GM12878 (cell line): ENCODE data around the gene IBA57. TPM values are rescaled to one million over a fixed set of nuclear protein-coding genes. Genes with fewer than 3 reads are reported as not detected.

Experiments used
- ATAC-seq: fragments of 200-7000 bp; cut with Tn5 transposase; 3 replicates; pipeline ENCODE4 v1.9.1; 2020; ENCODE audit warnings: mild to moderate bottlenecking, moderate library complexity
- BruUV-seq: library from RNA; stranded (reverse); fragments of 400-500 nt; replicated peaks from 2 replicates; lab custom pipeline; 2021; lab: Mats Ljungman, UMichigan
- CTCF ChIA-PET: fragments of 300-600 bp; sonication (Branson Sonifier 250); formaldehyde crosslinking; extraction: SDS; loops from one replicate; lab custom pipeline; 2021; ENCODE audit warnings: inconsistent platforms; lab: Yijun Ruan, JAX
- POLR2A ChIA-PET: fragments of 350-600 bp; formaldehyde crosslinking; extraction: SDS; loops from one replicate; lab custom pipeline; 2021; ENCODE audit warnings: inconsistent platforms; lab: Charles Lee
- RAD21 ChIA-PET: fragments of 300-600 bp; sonication (Branson Sonifier 250); formaldehyde crosslinking; loops from one replicate; lab custom pipeline; 2023; ENCODE audit warnings: antibody characterized with exemption; ENCODE audit not compliant: unreplicated experiment; lab: Charles Lee
- SMC1A ChIA-PET: fragments of 300-600 bp; sonication (Branson Sonifier 250); formaldehyde crosslinking; loops from one replicate; lab custom pipeline; 2023; ENCODE audit not compliant: unreplicated experiment, uncharacterized antibody; lab: Charles Lee
- DNase-seq: peaks from one replicate; pipeline ENCODE4 v3.0.0-alpha.2; 2011; ENCODE audit warnings: low read depth, low spot score
- FAIRE-seq: peaks from 3 replicates; lab custom pipeline; 2011; peaks lifted over from hg19 to GRCh38; lab: Jason Lieb, UNC
- H2AFZ ChIP-seq: 2 replicates; pipeline ENCODE4 v1.6.0; 2011; ENCODE audit warnings: low read depth, low read length, control low read depth; ENCODE audit not compliant: control insufficient read depth
- H3K27ac ChIP-seq: 2 replicates; pipeline ENCODE4 v1.5.1; 2011; ENCODE audit warnings: control low read depth; ENCODE audit not compliant: control insufficient read depth, insufficient read depth
- H3K27me3 ChIP-seq, 2 experiments: replicated peaks in 1 of 2; 2 replicates each; pipeline versions ENCODE4 v1.6.0 to v1.6.1; 2011; ENCODE audit warnings: low read length in 1 of 2; ENCODE audit not compliant: control insufficient read depth in 2 of 2, insufficient read depth in 2 of 2
- H3K36me3 ChIP-seq, 2 experiments: 2 replicates each; pipeline ENCODE4 v1.5.1; 2011; ENCODE audit warnings: low read length in 1 of 2; ENCODE audit not compliant: control insufficient read depth in 2 of 2, insufficient read depth in 2 of 2
- H3K4me1 ChIP-seq: 2 replicates; pipeline ENCODE4 v1.6.1; 2011; ENCODE audit warnings: mild to moderate bottlenecking, low read length, moderate library complexity, mixed read lengths; ENCODE audit not compliant: control insufficient read depth, insufficient read depth
- H3K4me2 ChIP-seq: 2 replicates; pipeline ENCODE4 v1.6.0; 2011; ENCODE audit warnings: control low read depth; ENCODE audit not compliant: control insufficient read depth, insufficient read depth
- H3K4me3 ChIP-seq: fragments of 200-600 bp; sonication (generic); 2 replicates; pipeline ENCODE4 v1.5.1; 2016
- H3K79me2 ChIP-seq: 2 replicates; pipeline ENCODE4 v1.6.0; 2011; ENCODE audit warnings: low read length; ENCODE audit not compliant: control insufficient read depth, insufficient read depth
- H3K9ac ChIP-seq: 2 replicates; pipeline ENCODE4 v1.8.0; 2011; ENCODE audit warnings: low read length, control low read depth, mixed read lengths; ENCODE audit not compliant: control insufficient read depth, insufficient read depth
- H3K9me3 ChIP-seq: replicated peaks from 3 replicates; pipeline ENCODE4 v1.5.1; 2011; ENCODE audit warnings: mild to moderate bottlenecking, low read length; ENCODE audit not compliant: control insufficient read depth, insufficient read depth
- H4K20me1 ChIP-seq: 2 replicates; pipeline ENCODE4 v1.6.0; 2011; ENCODE audit not compliant: control insufficient read depth, insufficient read depth
- BMI1 ChIP-seq: fragments of 450-650 bp; IDR thresholded peaks from 2 replicates; pipeline ENCODE4 v1.6.1; 2016; ENCODE audit warnings: mild to moderate bottlenecking, moderate library complexity, borderline replicate concordance
- DPF2 ChIP-seq: fragments of 450-650 bp; IDR thresholded peaks from 2 replicates; pipeline ENCODE4 v1.6.1; 2017; ENCODE audit warnings: mild to moderate bottlenecking
- JUNB ChIP-seq: IDR thresholded peaks from 2 replicates; pipeline ENCODE4 v1.6.1; 2016; ENCODE audit warnings: antibody characterized with exemption, mild to moderate bottlenecking
- JUND ChIP-seq: IDR thresholded peaks from 2 replicates; pipeline ENCODE4 v1.6.1; 2012; ENCODE audit warnings: low read depth, mild to moderate bottlenecking, low read length, improper control_type of control experiment, moderate library complexity
- PBX3 ChIP-seq: IDR thresholded peaks from 2 replicates; pipeline ENCODE4 v1.6.1; 2011; ENCODE audit warnings: mild to moderate bottlenecking, low read depth, low read length, moderate library complexity; ENCODE audit not compliant: insufficient replicate concordance
- RELB ChIP-seq: fragments of 450-650 bp; IDR thresholded peaks from 2 replicates; pipeline ENCODE4 v1.6.1; 2017; ENCODE audit warnings: low read depth, mild to moderate bottlenecking, moderate library complexity
- SMC3 ChIP-seq: IDR thresholded peaks from 2 replicates; pipeline ENCODE4 v1.6.1; 2011; ENCODE audit warnings: low read length, improper control_type of control experiment, borderline replicate concordance
- WRNIP1 ChIP-seq: IDR thresholded peaks from 2 replicates; pipeline ENCODE4 v1.6.1; 2011; ENCODE audit warnings: low read depth, low read length, improper control_type of control experiment, borderline replicate concordance
- ZBED1 ChIP-seq: IDR thresholded peaks from 2 replicates; pipeline ENCODE4 v1.6.1; 2016; ENCODE audit warnings: borderline replicate concordance
- WGBS: methylation state at CpG from one replicate; pipeline ENCODE4 v1.1.6; 2016; ENCODE audit warnings: low lambda C conversion rate; ENCODE audit not compliant: insufficient replicate concordance, insufficient coverage; ENCODE audit errors: missing lambda C conversion rate; 5-methylcytosine and 5-hydroxymethylcytosine counted together
- in situ Hi-C: fragments of 300-500 bp; cut with MboI; formaldehyde crosslinking; loops from 9 replicates; pipeline ENCODE4 v1.14.3; 2018; ENCODE audit warnings: mixed read lengths
- intact Hi-C: fragments of 100-400 bp; cut with micrococcal nuclease; formaldehyde crosslinking; loops from one replicate; pipeline ENCODE4 v1.14.2; 2022; ENCODE audit not compliant: unreplicated experiment
- polyA plus RNA-seq, 11 experiments: library from polyadenylated mRNA; depleted of rRNA in 4 of 11; unstranded in 6 of 11; stranded (reverse) in 5 of 11; fragments of >200 nt; fragmentation: Nextera tagmentation in 4 of 11; fragmentation: Illumina TruSeq in 1 of 11; extraction: Ambion mirVana in 4 of 11; extraction: Trizol in 1 of 11; gene quantifications; 1 replicate in 1 of 11; 2 replicates in 10 of 11; pipeline versions ENCODE4 v1.2.1 to v1.2.3, GENCODE V29; 2011 to 2016; ENCODE audit warnings: inconsistent platforms in 2 of 11, missing spikeins in 2 of 11, low read depth in 1 of 11
- total RNA-seq, 4 experiments: library from RNA; depleted of rRNA in 3 of 4; stranded (reverse); fragments of >200 nt in 3 of 4; fragmentation: Illumina TruSeq in 1 of 4; extraction: Trizol in 1 of 4; gene quantifications; 2 replicates each; pipeline versions ENCODE4 v1.2.1 to v1.2.3, GENCODE V29; 2013 to 2021
- TF ChIP-seq, protein P1 (sequence below): fragments of 450-650 bp; formaldehyde crosslinking; IDR thresholded peaks from 2 replicates; pipeline ENCODE4 v1.4.0; 2020; ENCODE audit warnings: mild to moderate bottlenecking, moderate library complexity

Gene IBA57
- total and polyA plus RNA-seq, 10 of the 15 experiments (the other 5 are each of a cell fraction or from before 2014, with no cell fraction given), result 0.51 to 8.6 (median 3.7) TPM

- TF ChIP-seq BMI1 (no peak), ZBED1 (no peak), JUNB (no peak), RELB (no peak), JUND (no peak), SMC3 (no peak), WRNIP1 (no peak), PBX3 (no peak), DPF2 (no peak)
- TF ChIP-seq, protein P1, sequence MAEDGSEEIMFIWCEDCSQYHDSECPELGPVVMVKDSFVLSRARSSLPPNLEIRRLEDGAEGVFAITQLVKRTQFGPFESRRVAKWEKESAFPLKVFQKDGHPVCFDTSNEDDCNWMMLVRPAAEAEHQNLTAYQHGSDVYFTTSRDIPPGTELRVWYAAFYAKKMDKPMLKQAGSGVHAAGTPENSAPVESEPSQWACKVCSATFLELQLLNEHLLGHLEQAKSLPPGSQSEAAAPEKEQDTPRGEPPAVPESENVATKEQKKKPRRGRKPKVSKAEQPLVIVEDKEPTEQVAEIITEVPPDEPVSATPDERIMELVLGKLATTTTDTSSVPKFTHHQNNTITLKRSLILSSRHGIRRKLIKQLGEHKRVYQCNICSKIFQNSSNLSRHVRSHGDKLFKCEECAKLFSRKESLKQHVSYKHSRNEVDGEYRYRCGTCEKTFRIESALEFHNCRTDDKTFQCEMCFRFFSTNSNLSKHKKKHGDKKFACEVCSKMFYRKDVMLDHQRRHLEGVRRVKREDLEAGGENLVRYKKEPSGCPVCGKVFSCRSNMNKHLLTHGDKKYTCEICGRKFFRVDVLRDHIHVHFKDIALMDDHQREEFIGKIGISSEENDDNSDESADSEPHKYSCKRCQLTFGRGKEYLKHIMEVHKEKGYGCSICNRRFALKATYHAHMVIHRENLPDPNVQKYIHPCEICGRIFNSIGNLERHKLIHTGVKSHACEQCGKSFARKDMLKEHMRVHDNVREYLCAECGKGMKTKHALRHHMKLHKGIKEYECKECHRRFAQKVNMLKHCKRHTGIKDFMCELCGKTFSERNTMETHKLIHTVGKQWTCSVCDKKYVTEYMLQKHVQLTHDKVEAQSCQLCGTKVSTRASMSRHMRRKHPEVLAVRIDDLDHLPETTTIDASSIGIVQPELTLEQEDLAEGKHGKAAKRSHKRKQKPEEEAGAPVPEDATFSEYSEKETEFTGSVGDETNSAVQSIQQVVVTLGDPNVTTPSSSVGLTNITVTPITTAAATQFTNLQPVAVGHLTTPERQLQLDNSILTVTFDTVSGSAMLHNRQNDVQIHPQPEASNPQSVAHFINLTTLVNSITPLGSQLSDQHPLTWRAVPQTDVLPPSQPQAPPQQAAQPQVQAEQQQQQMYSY (CRISPR knock-in tag), result no peak
- ATAC-seq, result no peak
- Histone ChIP-seq H2AFZ (no peak overlapping the region), H3K4me3 (no peak overlapping the region), H3K9ac (no peak overlapping the region), H4K20me1 (peaks cover 3% of the 10 kb centered on the region; the same call in 1 of the 2 replicates), H3K4me1 (no peaks in the 10 kb centered on the region), H3K9me3 (no peaks in the 10 kb centered on the region), H3K79me2 (peaks cover 29% of the 10 kb centered on the region), H3K27ac (no peak overlapping the region), H3K27me3 (no peaks in the 10 kb centered on the region), H3K4me2 (no peak overlapping the region), H3K36me3 (peaks cover 0 to 17% of the 10 kb centered on the region in 2 experiments; a peak in 3 of 4 replicates)
- RAD21 ChIA-PET, result no interaction called here
- in situ Hi-C loops (no loop called here), intact Hi-C loops (no loop called here)
- BruUV-seq, result no TSS peak
- 90% methylated on average over 4 of the region's 4 CpGs for WGBS
- no peak for FAIRE-seq
- POLR2A ChIA-PET, result no interaction called here
- SMC1A ChIA-PET, result no interaction called here
- CTCF ChIA-PET, result no interaction called here
- DNase-seq, result no peak
Measured at GRCh38 chr1:228147768-228148167, 17.8 kb upstream of the IBA57 start.
